Endothelial cell of umbilical vein (primary cell): ENCODE results near the gene CLIP3. TPM values are rescaled to one million over a fixed set of nuclear protein-coding genes. Genes with fewer than 3 reads are reported as not detected.

Experiments
- BruUV-seq: library from RNA; stranded (reverse); fragments of 400-500 nt; replicated peaks from 2 replicates; lab custom pipeline; 2021; lab: Mats Ljungman, UMichigan
- CTCF ChIA-PET: fragments of 300-600, 350-600 bp; sonication (Branson Sonifier 250); formaldehyde crosslinking; loops from one replicate; lab custom pipeline; 2021; ENCODE audit warnings: antibody characterized with exemption, inconsistent platforms; lab: Charles Lee
- POLR2A ChIA-PET: fragments of 300-600, 350-600 bp; sonication (Branson Sonifier 250); formaldehyde crosslinking; loops from one replicate; lab custom pipeline; 2021; ENCODE audit warnings: antibody characterized with exemption, inconsistent platforms; lab: Charles Lee
- DNase-seq: peaks from one replicate; pipeline ENCODE4 v3.0.0-alpha.2; 2011; ENCODE audit warnings: low read depth, low spot score
- FAIRE-seq: peaks from 2 replicates; lab custom pipeline; 2011; peaks lifted over from hg19 to GRCh38; lab: Jason Lieb, UNC
- H2AFZ ChIP-seq: 2 replicates; pipeline ENCODE4 v1.6.0; 2012; ENCODE audit warnings: low read depth, low read length, control low read depth, inconsistent platforms
- H3K27ac ChIP-seq: 2 replicates; pipeline ENCODE4 v1.5.1; 2011; ENCODE audit warnings: low read depth, mild to moderate bottlenecking, control low read depth, low read length, moderate library complexity; ENCODE audit not compliant: insufficient read depth
- H3K27me3 ChIP-seq, 2 experiments: 2 replicates each; pipeline versions ENCODE4 v1.6.0 to v1.6.1; 2011; ENCODE audit warnings: low read length in 2 of 2, mixed read lengths in 1 of 2; ENCODE audit not compliant: control insufficient read depth in 2 of 2, insufficient read depth in 2 of 2
- H3K36me3 ChIP-seq, 2 experiments: 2 replicates in 1 of 2; 3 replicates in 1 of 2; pipeline ENCODE4 v1.5.1; 2011; ENCODE audit warnings: low read length in 2 of 2, mild to moderate bottlenecking in 1 of 2, moderate library complexity in 1 of 2; ENCODE audit not compliant: control insufficient read depth in 2 of 2, insufficient read depth in 2 of 2; ENCODE audit errors: extremely low read depth in 1 of 2
- H3K4me1 ChIP-seq: 3 replicates; pipeline ENCODE4 v1.5.1; 2011; ENCODE audit warnings: mild to moderate bottlenecking, low read length; ENCODE audit not compliant: control insufficient read depth, insufficient read depth; ENCODE audit errors: extremely low read depth
- H3K4me2 ChIP-seq: 2 replicates; pipeline ENCODE4 v1.6.1; 2011; ENCODE audit warnings: low read length, control low read depth, mixed read lengths; ENCODE audit not compliant: insufficient read depth
- H3K4me3 ChIP-seq, 3 experiments: fragments of 200-600 bp in 1 of 3; sonication (generic), shearing (Covaris generic) in 1 of 3; replicated peaks in 1 of 3; 2 replicates each; pipeline ENCODE4 v1.5.1; 2011 to 2016; ENCODE audit warnings: control low read depth in 3 of 3, low read length in 3 of 3, mild to moderate bottlenecking in 2 of 3, inconsistent platforms in 1 of 3, low read depth in 1 of 3, moderate library complexity in 1 of 3; ENCODE audit not compliant: insufficient read depth in 1 of 3
- H3K79me2 ChIP-seq: 2 replicates; pipeline ENCODE4 v1.6.0; 2012; ENCODE audit warnings: low read length, inconsistent platforms; ENCODE audit not compliant: control insufficient read depth, insufficient read depth
- H3K9ac ChIP-seq: replicated peaks from 2 replicates; pipeline ENCODE3; 2011; ENCODE audit warnings: low read length, control low read depth; ENCODE audit not compliant: insufficient read depth; ENCODE audit errors: extremely low read depth
- H3K9me1 ChIP-seq: replicated peaks from 3 replicates; pipeline ENCODE4 v1.6.0; 2011; ENCODE audit warnings: mild to moderate bottlenecking, low read length; ENCODE audit not compliant: control insufficient read depth, insufficient read depth; ENCODE audit errors: extremely low read depth
- H3K9me3 ChIP-seq: replicated peaks from 2 replicates; pipeline ENCODE4 v1.5.1; 2012; ENCODE audit warnings: low read length, inconsistent platforms; ENCODE audit not compliant: control insufficient read depth, insufficient read depth
- H4K20me1 ChIP-seq: replicated peaks from 2 replicates; pipeline ENCODE3; 2011; ENCODE audit warnings: mild to moderate bottlenecking, low read length; ENCODE audit not compliant: control insufficient read depth, insufficient read depth; ENCODE audit errors: extremely low read depth
- EZH2 ChIP-seq: IDR thresholded peaks from 2 replicates; pipeline ENCODE4 v1.6.1; 2012; ENCODE audit warnings: borderline replicate concordance, low read depth, mild to moderate bottlenecking, moderate library complexity, low read length, inconsistent platforms; ENCODE audit not compliant: severe bottlenecking
- FOS ChIP-seq: IDR thresholded peaks from 2 replicates; pipeline ENCODE4 v1.6.1; 2011; ENCODE audit warnings: mild to moderate bottlenecking, low read length, moderate library complexity, borderline replicate concordance; ENCODE audit not compliant: insufficient read depth
- GATA2 ChIP-seq: IDR thresholded peaks from 2 replicates; pipeline ENCODE4 v1.7.0; 2011; ENCODE audit warnings: low read depth, mild to moderate bottlenecking, moderate library complexity, mixed read lengths, low read length; ENCODE audit not compliant: insufficient read length, insufficient read depth
- JUN ChIP-seq: IDR thresholded peaks from 2 replicates; pipeline ENCODE4 v1.6.1; 2011; ENCODE audit warnings: borderline replicate concordance, low read depth; ENCODE audit not compliant: insufficient read length, insufficient read depth
- MYC ChIP-seq: IDR thresholded peaks from one replicate; pipeline ENCODE4 v1.6.1; 2011; ENCODE audit warnings: mild to moderate bottlenecking, low read depth, low read length
- POLR2A ChIP-seq: IDR thresholded peaks from 2 replicates; pipeline ENCODE4 v1.6.1; 2012; ENCODE audit warnings: low read depth, mild to moderate bottlenecking, control low read depth, low read length
- POLR2AphosphoS5 ChIP-seq: IDR thresholded peaks from 2 replicates; pipeline ENCODE4 v1.6.1; 2012; ENCODE audit warnings: low read depth, mild to moderate bottlenecking, control low read depth, low read length, moderate library complexity; ENCODE audit not compliant: insufficient read depth
- dilution Hi-C: fragments of 300-500 bp; cut with MboI; formaldehyde crosslinking; loops from one replicate; pipeline ENCODE4 v1.15.0; 2019; ENCODE audit warnings: low sequenced_read_pairs; ENCODE audit not compliant: extremely low pct_ligation_motif_present
- intact Hi-C: fragments of 100-400 bp; cut with micrococcal nuclease; formaldehyde crosslinking; loops from one replicate; pipeline ENCODE4 v1.10.0; 2022
- polyA plus RNA-seq, 4 experiments: library from polyadenylated mRNA; depleted of rRNA in 3 of 4; stranded (reverse) in 3 of 4; unstranded in 1 of 4; fragments of >200 nt; gene quantifications; 2 replicates each; pipeline versions ENCODE4 v1.2.1 to v1.2.3, GENCODE V29; 2011 to 2012; ENCODE audit warnings: missing spikeins in 1 of 4
- total RNA-seq: library from RNA; stranded (reverse); gene quantifications from 2 replicates; pipeline ENCODE4 v1.2.3, GENCODE V29; 2021
- TF ChIP-seq, protein P1 (sequence below): IDR thresholded peaks from 2 replicates; pipeline ENCODE4 v1.6.1; 2011; ENCODE audit not compliant: insufficient read depth, insufficient read length
- TF ChIP-seq, protein P2 (sequence below), 2 donors: IDR thresholded peaks; 1 replicate in 1 of 2; 2 replicates in 1 of 2; pipeline ENCODE4 v1.5.1; 2011; ENCODE audit warnings: low read length in 2 of 2, mild to moderate bottlenecking in 2 of 2, moderate library complexity in 2 of 2, control low read depth in 1 of 2, inconsistent platforms in 1 of 2, low read depth in 1 of 2; ENCODE audit not compliant: insufficient read depth in 1 of 2; ENCODE audit errors: extremely low read depth in 1 of 2

CLIP3 gene
- total and polyA plus RNA-seq, 2 donors (not counting 3 experiments of a cell fraction or from before 2014, with no cell fraction given), result 7.0 to 24.4 TPM

DNA sequence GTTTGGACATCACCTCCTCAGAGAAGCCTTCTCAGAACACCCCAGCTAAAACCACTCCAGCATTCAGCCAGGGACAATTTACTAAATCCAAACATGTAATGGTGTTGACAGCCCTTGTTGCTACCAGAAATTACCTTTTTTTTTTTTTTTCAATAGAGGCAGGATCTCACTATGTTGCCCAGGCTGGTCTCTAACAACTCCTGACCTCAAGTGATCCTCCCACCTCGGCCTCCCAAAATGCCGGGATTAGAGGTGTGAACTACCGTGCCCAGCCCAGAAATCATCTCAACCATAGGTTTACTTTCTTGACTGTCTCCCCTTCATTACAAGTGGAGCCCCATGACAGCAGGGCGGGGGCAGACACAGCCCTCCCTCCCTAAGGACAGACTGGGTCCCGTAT, 9.2 kb downstream of the CLIP3 start:
- H3K4me3 ChIP-seq, result no peak overlapping the region
- peaks cover 0 to 19% of the 10 kb centered on the region in 2 experiments for H3K36me3 ChIP-seq
- no peaks in the 10 kb centered on the region for H3K9me3 ChIP-seq
- no peaks in the 10 kb centered on the region for H3K9me1 ChIP-seq
- dilution Hi-C loops, result no loop called here
- H3K4me2 ChIP-seq, result no peak overlapping the region
- intact Hi-C loops, result no loop called here
- POLR2A ChIA-PET, result no interaction called here
- no peak overlapping the region for H3K9ac ChIP-seq
- H3K27me3 ChIP-seq, result no peaks in the 10 kb centered on the region
- TF ChIP-seq MYC, result no peak
- no peak for TF ChIP-seq JUN
- TF ChIP-seq, protein P1, sequence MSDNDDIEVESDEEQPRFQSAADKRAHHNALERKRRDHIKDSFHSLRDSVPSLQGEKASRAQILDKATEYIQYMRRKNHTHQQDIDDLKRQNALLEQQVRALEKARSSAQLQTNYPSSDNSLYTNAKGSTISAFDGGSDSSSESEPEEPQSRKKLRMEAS, result no peak
- TF ChIP-seq, protein P2, sequence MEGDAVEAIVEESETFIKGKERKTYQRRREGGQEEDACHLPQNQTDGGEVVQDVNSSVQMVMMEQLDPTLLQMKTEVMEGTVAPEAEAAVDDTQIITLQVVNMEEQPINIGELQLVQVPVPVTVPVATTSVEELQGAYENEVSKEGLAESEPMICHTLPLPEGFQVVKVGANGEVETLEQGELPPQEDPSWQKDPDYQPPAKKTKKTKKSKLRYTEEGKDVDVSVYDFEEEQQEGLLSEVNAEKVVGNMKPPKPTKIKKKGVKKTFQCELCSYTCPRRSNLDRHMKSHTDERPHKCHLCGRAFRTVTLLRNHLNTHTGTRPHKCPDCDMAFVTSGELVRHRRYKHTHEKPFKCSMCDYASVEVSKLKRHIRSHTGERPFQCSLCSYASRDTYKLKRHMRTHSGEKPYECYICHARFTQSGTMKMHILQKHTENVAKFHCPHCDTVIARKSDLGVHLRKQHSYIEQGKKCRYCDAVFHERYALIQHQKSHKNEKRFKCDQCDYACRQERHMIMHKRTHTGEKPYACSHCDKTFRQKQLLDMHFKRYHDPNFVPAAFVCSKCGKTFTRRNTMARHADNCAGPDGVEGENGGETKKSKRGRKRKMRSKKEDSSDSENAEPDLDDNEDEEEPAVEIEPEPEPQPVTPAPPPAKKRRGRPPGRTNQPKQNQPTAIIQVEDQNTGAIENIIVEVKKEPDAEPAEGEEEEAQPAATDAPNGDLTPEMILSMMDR (IDR thresholded peaks at IDR 0.05; ENCODE audit: extremely low read depth in 1 of 2, insufficient read depth in 1 of 2, low read depth in 1 of 2, low read length in 2 of 2), result no peak
- no peak for TF ChIP-seq POLR2AphosphoS5
- no peak for TF ChIP-seq POLR2A
- TF ChIP-seq FOS, result no peak
- TF ChIP-seq GATA2, result no peak
- TF ChIP-seq EZH2, result no peak
- no peak for DNase-seq
- no TSS peak for BruUV-seq
- H3K4me1 ChIP-seq, result no peaks in the 10 kb centered on the region
- no peaks in the 10 kb centered on the region for H4K20me1 ChIP-seq
- FAIRE-seq, result no peak
- no peak overlapping the region for H2AFZ ChIP-seq
- H3K79me2 ChIP-seq, result no peaks in the 10 kb centered on the region
- H3K27ac ChIP-seq, result no peak overlapping the region
- CTCF ChIA-PET, result no interaction called here
